Measurements from ENCODE around the gene NINJ2. TPM values are rescaled to one million over a fixed set of nuclear protein-coding genes. Genes with fewer than 3 reads are reported as not detected.

NINJ2 gene
- total RNA-seq, 1 donor from 2014 or later = 0.26 TPM

DNA sequence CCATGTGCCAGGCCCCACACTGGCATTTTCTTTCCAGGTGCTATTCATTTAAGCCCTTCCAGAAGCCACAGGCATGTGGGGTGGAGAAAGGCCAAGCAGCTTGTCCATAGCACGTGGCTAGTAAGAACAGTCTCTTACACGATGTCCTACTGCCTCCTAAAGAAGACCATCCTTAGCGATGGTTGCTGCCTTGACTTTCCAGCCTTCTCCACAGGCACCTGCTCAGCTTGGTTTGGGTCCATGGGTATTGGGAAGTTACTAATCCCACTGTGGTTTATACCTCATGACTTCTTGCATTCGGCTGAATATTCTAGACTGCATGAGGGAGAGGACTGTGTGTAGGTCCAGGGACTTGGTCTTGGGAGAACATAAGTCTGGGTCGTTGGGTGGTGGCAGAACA lies 49.2 kb downstream of the NINJ2 start:
- Histone ChIP-seq H3K36me3 (ENCODE audit: control insufficient read depth, insufficient read depth, low read length) (no peaks in the 10 kb centered on the region), H3K27me3 (ENCODE audit: control insufficient read depth, insufficient read depth, low read length) (no peaks in the 10 kb centered on the region), H3K4me3 (ENCODE audit: low read depth, low read length) (no peak overlapping the region)
- FAIRE-seq = no peak
- TF ChIP-seq, protein P1, sequence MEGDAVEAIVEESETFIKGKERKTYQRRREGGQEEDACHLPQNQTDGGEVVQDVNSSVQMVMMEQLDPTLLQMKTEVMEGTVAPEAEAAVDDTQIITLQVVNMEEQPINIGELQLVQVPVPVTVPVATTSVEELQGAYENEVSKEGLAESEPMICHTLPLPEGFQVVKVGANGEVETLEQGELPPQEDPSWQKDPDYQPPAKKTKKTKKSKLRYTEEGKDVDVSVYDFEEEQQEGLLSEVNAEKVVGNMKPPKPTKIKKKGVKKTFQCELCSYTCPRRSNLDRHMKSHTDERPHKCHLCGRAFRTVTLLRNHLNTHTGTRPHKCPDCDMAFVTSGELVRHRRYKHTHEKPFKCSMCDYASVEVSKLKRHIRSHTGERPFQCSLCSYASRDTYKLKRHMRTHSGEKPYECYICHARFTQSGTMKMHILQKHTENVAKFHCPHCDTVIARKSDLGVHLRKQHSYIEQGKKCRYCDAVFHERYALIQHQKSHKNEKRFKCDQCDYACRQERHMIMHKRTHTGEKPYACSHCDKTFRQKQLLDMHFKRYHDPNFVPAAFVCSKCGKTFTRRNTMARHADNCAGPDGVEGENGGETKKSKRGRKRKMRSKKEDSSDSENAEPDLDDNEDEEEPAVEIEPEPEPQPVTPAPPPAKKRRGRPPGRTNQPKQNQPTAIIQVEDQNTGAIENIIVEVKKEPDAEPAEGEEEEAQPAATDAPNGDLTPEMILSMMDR (IDR thresholded peaks at IDR 0.05; ENCODE audit: insufficient read depth, low read length, severe bottlenecking) = no peak
- no peak for DNase-seq (ENCODE audit: low read depth)

DNA sequence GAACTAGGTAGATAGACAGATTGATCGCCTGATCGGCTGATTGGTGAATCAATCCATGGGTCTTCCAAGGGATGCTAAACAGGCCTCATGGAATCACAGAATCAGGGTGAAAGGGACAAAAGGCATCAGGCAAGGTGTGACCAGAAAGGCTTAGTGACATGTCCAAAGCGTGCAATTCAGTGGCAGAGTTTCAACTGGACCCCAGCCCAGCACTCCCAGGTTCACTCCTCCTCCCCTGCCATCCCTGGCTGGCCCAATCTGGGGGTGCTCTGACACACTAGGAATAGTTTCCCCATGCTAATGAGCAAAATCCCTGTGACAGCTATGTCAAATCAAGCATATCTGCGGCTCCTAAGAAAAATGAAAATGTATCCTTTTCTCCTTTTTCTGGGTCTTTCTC lies 50.4 kb downstream of the NINJ2 start:
- DNase-seq (ENCODE audit: low read depth) (no peak), FAIRE-seq (no peak)
- Histone ChIP-seq H3K27me3 (ENCODE audit: control insufficient read depth, insufficient read depth, low read length) (no peaks in the 10 kb centered on the region), H3K4me3 (ENCODE audit: low read depth, low read length) (no peak overlapping the region), H3K36me3 (ENCODE audit: control insufficient read depth, insufficient read depth, low read length) (no peaks in the 10 kb centered on the region)
- TF ChIP-seq, protein P1 (IDR thresholded peaks at IDR 0.05; ENCODE audit: insufficient read depth, low read length, severe bottlenecking) = no peak

DNA sequence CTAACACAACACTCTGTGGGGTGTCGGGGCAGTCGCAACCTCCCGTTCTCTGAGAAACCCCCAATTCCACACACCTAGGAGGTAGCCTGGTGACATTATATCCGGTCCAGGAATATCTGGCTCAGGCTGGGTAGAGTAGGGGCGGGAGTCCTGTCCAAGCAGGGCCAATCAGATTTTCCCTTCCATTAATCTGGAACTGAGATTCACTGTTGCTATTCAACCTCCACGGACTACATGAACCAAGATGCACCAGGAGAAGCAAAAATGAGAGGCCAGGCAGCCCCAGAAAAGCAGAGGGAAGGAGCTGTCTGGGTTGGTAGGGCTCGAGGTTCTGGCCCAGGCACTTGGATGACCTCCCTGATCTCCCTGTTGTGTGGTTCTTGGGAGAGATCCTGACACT lies 51.0 kb downstream of the NINJ2 start:
- Histone ChIP-seq H3K27me3 (ENCODE audit: control insufficient read depth, insufficient read depth, low read length) (no peaks in the 10 kb centered on the region), H3K36me3 (ENCODE audit: control insufficient read depth, insufficient read depth, low read length) (no peaks in the 10 kb centered on the region), H3K4me3 (ENCODE audit: low read depth, low read length) (no peak overlapping the region)
- DNase-seq (ENCODE audit: low read depth) (no peak), FAIRE-seq (no peak)
- TF ChIP-seq, protein P1 (IDR thresholded peaks at IDR 0.05; ENCODE audit: insufficient read depth, low read length, severe bottlenecking) = no peak

DNA sequence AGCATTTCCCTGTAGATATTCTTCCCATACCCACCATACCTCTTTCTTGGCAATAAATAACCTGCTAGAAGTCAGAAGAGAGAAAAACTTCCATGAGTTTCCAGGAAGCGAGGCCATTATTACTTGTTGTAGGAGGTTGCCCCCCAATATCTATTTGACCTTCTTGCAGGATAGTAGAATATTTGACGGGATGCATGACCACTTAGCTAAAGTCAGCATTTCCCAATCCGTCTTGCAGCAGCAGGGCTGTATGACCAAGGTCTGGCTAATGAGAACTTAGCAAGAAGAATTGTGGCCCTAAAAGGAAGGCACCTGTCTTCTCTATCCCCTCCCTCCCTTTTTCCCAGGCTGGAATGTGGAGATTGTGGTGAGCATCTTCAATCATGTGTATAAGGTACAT lies 51.5 kb downstream of the NINJ2 start:
- Histone ChIP-seq H3K4me3 (ENCODE audit: low read depth, low read length) (no peak overlapping the region), H3K36me3 (ENCODE audit: control insufficient read depth, insufficient read depth, low read length) (no peaks in the 10 kb centered on the region), H3K27me3 (ENCODE audit: control insufficient read depth, insufficient read depth, low read length) (no peaks in the 10 kb centered on the region)
- FAIRE-seq (no peak), DNase-seq (ENCODE audit: low read depth) (no peak)
- TF ChIP-seq, protein P1 (IDR thresholded peaks at IDR 0.05; ENCODE audit: insufficient read depth, low read length, severe bottlenecking) = no peak

DNA sequence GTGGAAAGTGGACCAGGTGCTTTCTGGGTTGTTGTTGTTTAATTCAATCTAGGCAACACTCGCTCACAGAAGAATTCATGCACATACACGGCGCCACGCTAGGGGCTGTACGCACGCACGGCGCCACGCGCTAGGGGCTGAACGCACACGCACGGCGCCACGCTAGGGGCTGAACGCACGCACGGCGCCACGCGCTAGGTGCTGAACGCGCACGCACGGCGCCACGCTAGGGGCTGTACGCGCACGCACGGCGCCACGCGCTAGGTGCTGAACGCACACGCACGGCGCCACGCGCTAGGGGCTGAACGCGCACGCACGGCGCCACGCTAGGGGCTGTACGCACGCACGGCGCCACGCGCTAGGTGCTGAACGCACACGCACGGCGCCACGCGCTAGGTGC lies 54.3 kb downstream of the NINJ2 start:
- DNase-seq (ENCODE audit: low read depth) (no peak), FAIRE-seq (no peak)
- TF ChIP-seq, protein P1 (IDR thresholded peaks at IDR 0.05; ENCODE audit: insufficient read depth, low read length, severe bottlenecking) = no peak
- no peak overlapping the region for H3K4me3 ChIP-seq (ENCODE audit: low read depth, low read length)
- H3K27me3 ChIP-seq (ENCODE audit: control insufficient read depth, insufficient read depth, low read length) = no peaks in the 10 kb centered on the region
- no peaks in the 10 kb centered on the region for H3K36me3 ChIP-seq (ENCODE audit: control insufficient read depth, insufficient read depth, low read length)

DNA sequence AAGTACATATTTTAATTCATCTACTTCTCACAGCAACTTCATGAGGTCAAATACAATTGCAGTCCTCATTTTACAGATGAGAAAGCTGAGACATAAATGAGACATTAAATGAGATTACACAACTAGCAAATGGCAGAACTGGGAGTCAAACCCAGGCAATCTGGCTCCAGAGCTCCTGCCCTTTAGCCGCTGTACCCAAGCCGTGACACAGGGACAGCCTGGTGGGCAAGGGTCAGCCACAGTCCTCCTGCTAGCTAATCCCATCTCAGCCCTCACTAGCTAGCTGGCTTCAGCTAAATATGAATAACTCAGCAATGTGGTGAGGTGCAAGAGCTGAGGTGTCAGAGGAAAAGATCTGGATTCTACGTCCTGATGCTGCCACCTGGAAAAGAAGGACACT lies 54.8 kb downstream of the NINJ2 start:
- no peak overlapping the region for H3K4me3 ChIP-seq (ENCODE audit: low read depth, low read length)
- TF ChIP-seq, protein P1 (IDR thresholded peaks at IDR 0.05; ENCODE audit: insufficient read depth, low read length, severe bottlenecking) = no peak
- H3K36me3 ChIP-seq (ENCODE audit: control insufficient read depth, insufficient read depth, low read length) = no peaks in the 10 kb centered on the region
- H3K27me3 ChIP-seq (ENCODE audit: control insufficient read depth, insufficient read depth, low read length) = no peaks in the 10 kb centered on the region
- DNase-seq (ENCODE audit: low read depth) (no peak), FAIRE-seq (no peak)

All from bronchial epithelial cell (primary cell).